ENCODE measurements around the gene ETFRF1. TPM values are rescaled to one million over a fixed set of nuclear protein-coding genes. Genes with fewer than 3 reads are reported as not detected.

The ETFRF1 gene
- total RNA-seq, 1 donor from 2014 or later, result 10.8 TPM

GRCh38 chr12:25253371-25254068 lies 58.5 kb downstream of the ETFRF1 start:
- H3K27me3 Mint-ChIP-seq (ENCODE audit: low read depth), result no peaks in the 10 kb centered on the region
- H3K27ac Mint-ChIP-seq (ENCODE audit: unreplicated experiment), result no peak overlapping the region
- H3K36me3 Mint-ChIP-seq (ENCODE audit: low read depth), result no peaks in the 10 kb centered on the region
- H3K9me3 Mint-ChIP-seq (ENCODE audit: low read depth), result no peaks in the 10 kb centered on the region
- TF ChIP-seq CTCF (IDR thresholded peaks at IDR 0.05), result no peak
- DNase-seq (ENCODE audit: low spot score), result no peak
- no peak overlapping the region for H3K4me3 Mint-ChIP-seq (ENCODE audit: unreplicated experiment)
- peaks cover 16% of the 10 kb centered on the region for H3K4me1 Mint-ChIP-seq (ENCODE audit: low read depth)

GRCh38 chr12:25254271-25254880 lies 59.3 kb downstream of the ETFRF1 start:
- no peak overlapping the region for H3K4me3 Mint-ChIP-seq (ENCODE audit: unreplicated experiment)
- H3K27me3 Mint-ChIP-seq (ENCODE audit: low read depth), result no peaks in the 10 kb centered on the region
- H3K36me3 Mint-ChIP-seq (ENCODE audit: low read depth), result no peaks in the 10 kb centered on the region
- peaks cover 11% of the 10 kb centered on the region for H3K4me1 Mint-ChIP-seq (ENCODE audit: low read depth)
- TF ChIP-seq CTCF (IDR thresholded peaks at IDR 0.05), result no peak
- H3K9me3 Mint-ChIP-seq (ENCODE audit: low read depth), result no peaks in the 10 kb centered on the region
- H3K27ac Mint-ChIP-seq (ENCODE audit: unreplicated experiment), result no peak overlapping the region
- DNase-seq (ENCODE audit: low spot score), result no peak

Other genes starting within 250 kb of the ETFRF1 start
- gene BCAT1, start 246.1 kb upstream of the ETFRF1 start, total RNA-seq, result 191 to 246 TPM (median 240 TPM) in 3 replicates
- 0.44 TPM in 1 of 3 replicates, not detected in the others for gene DNAI7, start 77 bp upstream of the ETFRF1 start, total RNA-seq
- gene KRAS, start 55.7 kb downstream of the ETFRF1 start, total RNA-seq, result 27.5 to 31.7 TPM (median 31.5 TPM) in 3 replicates